HL-60 (cell line): ENCODE data around the gene LIPK.
"Not testable (repeated sequence)": the region's sequence is repeated elsewhere in the genome, so short reads cannot be mapped to it uniquely, and the experiment has no call there.

Experiments
- DNase-seq, 2 experiments: peaks; one replicate each; pipeline ENCODE4 v3.0.0-alpha.2; 2010 to 2020; ENCODE audit warnings: low read depth in 1 of 2, low spot score in 1 of 2
- H3K27ac ChIP-seq: fragments of 250-450 bp; sonication (Bioruptor Pico); replicated peaks from 2 replicates; pipeline ENCODE4 v1.5.1; 2020; ENCODE audit warnings: mild to moderate bottlenecking, moderate library complexity
- H3K27me3 ChIP-seq: fragments of 250-450 bp; sonication (Bioruptor Pico); 2 replicates; pipeline ENCODE4 v1.5.1; 2021; ENCODE audit warnings: mild to moderate bottlenecking, moderate library complexity; ENCODE audit not compliant: insufficient read depth, poor library complexity, severe bottlenecking
- H3K4me3 ChIP-seq: replicated peaks from 2 replicates; pipeline ENCODE4 v1.5.1; 2011; ENCODE audit warnings: mild to moderate bottlenecking, control low read depth, low read length; ENCODE audit not compliant: insufficient read depth
- GABPA ChIP-seq: IDR thresholded peaks from 2 replicates; pipeline ENCODE4 v1.6.1; 2012; ENCODE audit warnings: low read depth
- POLR2AphosphoS5 ChIP-seq: IDR thresholded peaks from 2 replicates; pipeline ENCODE4 v1.6.1; 2012; ENCODE audit warnings: low read depth
- SPI1 ChIP-seq: IDR thresholded peaks from 2 replicates; pipeline ENCODE4 v1.6.1; 2012; ENCODE audit warnings: low read depth, mild to moderate bottlenecking, borderline replicate concordance
- TF ChIP-seq, protein P1 (sequence below): IDR thresholded peaks from one replicate; pipeline ENCODE4 v1.5.1; 2011; ENCODE audit warnings: low read length, control low read depth, inconsistent platforms; ENCODE audit not compliant: insufficient read depth
- TF ChIP-seq, protein P2 (sequence below): IDR thresholded peaks from 2 replicates; pipeline ENCODE4 v1.6.1; 2012; ENCODE audit warnings: low read depth; ENCODE audit not compliant: insufficient replicate concordance

Gene LIPK

DNA sequence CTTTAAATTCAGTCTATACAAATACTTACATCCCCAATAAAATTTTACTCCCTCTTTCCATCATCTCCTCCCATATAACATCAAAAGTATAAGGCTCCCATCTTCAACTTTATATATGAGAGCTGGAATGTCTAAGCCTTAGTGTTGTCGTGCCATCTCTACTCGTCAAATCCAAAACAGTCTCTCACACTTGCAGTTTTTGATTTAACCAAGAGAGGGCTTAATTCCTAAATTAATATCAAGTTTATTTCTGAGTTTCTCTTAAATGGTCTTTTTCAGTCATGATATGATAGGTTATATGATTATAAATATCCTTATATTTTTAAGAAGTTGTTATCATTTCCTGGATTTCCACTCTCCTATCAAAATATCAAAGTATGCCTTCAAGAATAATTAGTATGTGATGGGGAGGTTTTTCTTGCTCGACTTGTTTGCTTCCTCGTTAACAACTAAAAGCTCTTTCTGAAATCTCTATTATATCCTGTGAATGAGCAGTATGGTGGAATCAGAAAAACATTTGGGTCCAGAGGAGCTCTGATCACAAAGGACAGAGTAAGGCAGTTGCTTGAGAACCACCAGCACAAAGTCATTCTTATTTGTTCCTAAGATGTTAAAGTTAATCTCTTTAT is 12.5 kb upstream of the LIPK start:
- DNase-seq = no peak
- TF ChIP-seq, protein P1, sequence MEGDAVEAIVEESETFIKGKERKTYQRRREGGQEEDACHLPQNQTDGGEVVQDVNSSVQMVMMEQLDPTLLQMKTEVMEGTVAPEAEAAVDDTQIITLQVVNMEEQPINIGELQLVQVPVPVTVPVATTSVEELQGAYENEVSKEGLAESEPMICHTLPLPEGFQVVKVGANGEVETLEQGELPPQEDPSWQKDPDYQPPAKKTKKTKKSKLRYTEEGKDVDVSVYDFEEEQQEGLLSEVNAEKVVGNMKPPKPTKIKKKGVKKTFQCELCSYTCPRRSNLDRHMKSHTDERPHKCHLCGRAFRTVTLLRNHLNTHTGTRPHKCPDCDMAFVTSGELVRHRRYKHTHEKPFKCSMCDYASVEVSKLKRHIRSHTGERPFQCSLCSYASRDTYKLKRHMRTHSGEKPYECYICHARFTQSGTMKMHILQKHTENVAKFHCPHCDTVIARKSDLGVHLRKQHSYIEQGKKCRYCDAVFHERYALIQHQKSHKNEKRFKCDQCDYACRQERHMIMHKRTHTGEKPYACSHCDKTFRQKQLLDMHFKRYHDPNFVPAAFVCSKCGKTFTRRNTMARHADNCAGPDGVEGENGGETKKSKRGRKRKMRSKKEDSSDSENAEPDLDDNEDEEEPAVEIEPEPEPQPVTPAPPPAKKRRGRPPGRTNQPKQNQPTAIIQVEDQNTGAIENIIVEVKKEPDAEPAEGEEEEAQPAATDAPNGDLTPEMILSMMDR = no peak
- TF ChIP-seq, protein P2, sequence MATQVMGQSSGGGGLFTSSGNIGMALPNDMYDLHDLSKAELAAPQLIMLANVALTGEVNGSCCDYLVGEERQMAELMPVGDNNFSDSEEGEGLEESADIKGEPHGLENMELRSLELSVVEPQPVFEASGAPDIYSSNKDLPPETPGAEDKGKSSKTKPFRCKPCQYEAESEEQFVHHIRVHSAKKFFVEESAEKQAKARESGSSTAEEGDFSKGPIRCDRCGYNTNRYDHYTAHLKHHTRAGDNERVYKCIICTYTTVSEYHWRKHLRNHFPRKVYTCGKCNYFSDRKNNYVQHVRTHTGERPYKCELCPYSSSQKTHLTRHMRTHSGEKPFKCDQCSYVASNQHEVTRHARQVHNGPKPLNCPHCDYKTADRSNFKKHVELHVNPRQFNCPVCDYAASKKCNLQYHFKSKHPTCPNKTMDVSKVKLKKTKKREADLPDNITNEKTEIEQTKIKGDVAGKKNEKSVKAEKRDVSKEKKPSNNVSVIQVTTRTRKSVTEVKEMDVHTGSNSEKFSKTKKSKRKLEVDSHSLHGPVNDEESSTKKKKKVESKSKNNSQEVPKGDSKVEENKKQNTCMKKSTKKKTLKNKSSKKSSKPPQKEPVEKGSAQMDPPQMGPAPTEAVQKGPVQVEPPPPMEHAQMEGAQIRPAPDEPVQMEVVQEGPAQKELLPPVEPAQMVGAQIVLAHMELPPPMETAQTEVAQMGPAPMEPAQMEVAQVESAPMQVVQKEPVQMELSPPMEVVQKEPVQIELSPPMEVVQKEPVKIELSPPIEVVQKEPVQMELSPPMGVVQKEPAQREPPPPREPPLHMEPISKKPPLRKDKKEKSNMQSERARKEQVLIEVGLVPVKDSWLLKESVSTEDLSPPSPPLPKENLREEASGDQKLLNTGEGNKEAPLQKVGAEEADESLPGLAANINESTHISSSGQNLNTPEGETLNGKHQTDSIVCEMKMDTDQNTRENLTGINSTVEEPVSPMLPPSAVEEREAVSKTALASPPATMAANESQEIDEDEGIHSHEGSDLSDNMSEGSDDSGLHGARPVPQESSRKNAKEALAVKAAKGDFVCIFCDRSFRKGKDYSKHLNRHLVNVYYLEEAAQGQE = no peak
- TF ChIP-seq GABPA = no peak
- no peak for TF ChIP-seq SPI1
- no peak for TF ChIP-seq POLR2AphosphoS5
- Histone ChIP-seq H3K27ac (no peak overlapping the region), H3K27me3 (peaks cover 9% of the 10 kb centered on the region), H3K4me3 (no peak overlapping the region)

DNA sequence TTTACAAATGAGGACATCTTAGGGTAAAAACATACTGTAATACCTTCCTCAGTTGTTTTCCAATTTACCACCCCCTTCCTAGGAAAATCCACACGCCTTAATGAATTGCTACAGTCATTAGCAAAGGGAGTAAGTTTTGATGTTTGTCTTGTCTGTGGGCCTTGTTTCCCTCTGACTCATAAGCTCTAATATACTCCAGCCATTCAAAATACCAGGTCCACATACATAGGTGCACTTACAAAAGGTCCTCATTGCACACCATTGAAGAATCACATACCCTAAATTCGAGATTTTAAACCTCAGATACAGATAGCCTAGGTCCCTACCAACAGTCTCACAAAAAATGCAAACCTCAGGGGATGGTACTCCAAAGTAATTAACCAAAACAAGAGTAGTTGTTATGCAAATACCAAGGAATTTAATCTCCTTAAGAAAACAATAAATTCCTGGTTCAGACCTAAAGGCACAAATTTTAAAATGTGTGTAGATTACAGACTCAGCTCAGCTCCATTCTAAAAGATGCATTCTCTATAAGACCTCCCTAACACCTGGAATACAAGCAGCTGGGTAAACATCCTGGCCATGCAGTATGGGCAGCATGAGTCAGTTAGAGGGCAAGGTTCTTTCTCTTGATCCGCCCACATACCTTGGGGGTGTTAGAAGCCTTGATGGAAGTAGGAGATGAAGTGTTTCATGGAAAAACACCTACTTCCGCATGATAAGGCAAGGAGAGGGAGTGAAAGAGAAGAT is 3.0 kb upstream of the LIPK start:
- no peak overlapping the region for H3K27ac ChIP-seq
- no peak for DNase-seq
- peaks cover 4% of the 10 kb centered on the region for H3K27me3 ChIP-seq
- no peak overlapping the region for H3K4me3 ChIP-seq
- no peak for TF ChIP-seq GABPA
- no peak for TF ChIP-seq POLR2AphosphoS5
- TF ChIP-seq, protein P1 = no peak
- TF ChIP-seq, protein P2 = no peak
- TF ChIP-seq SPI1 = no peak

DNA sequence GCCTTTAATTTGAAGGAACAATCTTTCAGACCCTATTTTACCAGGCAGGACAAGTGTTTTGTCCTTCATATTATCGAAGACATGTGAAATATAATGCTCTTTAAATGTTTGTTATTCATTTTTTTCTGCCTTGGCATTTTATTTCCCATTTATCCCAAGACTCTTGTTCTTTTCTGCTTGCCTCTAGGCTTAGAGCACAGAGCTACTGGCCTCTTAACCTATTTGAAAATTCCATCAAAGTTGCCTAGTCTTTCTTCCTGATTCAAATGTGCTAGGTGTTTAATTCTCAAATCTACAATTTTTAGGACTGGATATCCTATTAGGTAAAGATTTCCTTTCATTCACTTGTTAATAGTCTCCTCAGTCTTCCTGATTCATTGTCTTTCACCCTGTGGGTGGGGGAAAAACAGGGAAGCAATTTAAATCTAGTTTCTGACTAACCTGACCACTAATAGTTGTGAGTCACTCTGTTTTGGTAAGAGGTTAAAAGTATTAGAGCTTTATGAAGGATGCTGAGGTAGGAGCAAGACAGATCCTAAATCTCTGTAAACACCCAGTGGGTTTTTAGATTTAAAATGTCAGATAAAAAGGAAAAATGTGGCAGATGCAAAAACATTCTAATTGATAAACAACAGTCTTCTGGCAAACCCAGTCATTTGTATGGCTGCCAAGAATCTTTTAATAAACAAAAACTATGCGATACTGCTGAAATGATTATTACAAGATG is 1.5 kb downstream of the LIPK start:
- TF ChIP-seq SPI1 (no peak), GABPA (no peak), POLR2AphosphoS5 (no peak)
- TF ChIP-seq, protein P2 = no peak
- TF ChIP-seq, protein P1 = no peak
- H3K27me3 ChIP-seq = no peaks in the 10 kb centered on the region
- H3K4me3 ChIP-seq = no peak overlapping the region
- no peak for DNase-seq
- H3K27ac ChIP-seq = no peak overlapping the region

DNA sequence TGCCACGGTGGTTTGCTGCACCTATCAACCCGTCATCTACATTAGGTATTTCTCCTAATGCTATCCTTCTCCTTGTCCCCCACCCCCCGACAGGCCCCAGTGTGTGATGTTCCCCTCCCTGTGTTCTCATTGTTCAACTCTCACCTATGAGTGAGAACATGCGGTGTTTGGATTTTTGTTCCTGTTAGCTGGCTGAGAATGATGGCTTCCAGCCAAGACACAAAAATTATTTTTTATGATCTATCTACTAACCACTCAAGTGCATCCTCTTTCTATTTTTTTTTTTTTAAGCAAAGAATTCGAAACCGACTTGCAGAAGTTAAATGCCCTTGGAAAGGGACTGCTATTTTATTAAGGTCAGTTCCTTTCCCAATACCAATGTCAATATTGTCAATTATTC is 3.3 kb downstream of the LIPK start:
- not testable (repeated sequence) for H3K27me3 ChIP-seq, H3K4me3 ChIP-seq, H3K27ac ChIP-seq, DNase-seq
